ENCODE measurements around the gene ARHGDIG. TPM values are rescaled to one million over a fixed set of nuclear protein-coding genes. Genes with fewer than 3 reads are reported as not detected.

ARHGDIG gene
- total RNA-seq, 1 donor from 2014 or later: 13.8 TPM

DNA sequence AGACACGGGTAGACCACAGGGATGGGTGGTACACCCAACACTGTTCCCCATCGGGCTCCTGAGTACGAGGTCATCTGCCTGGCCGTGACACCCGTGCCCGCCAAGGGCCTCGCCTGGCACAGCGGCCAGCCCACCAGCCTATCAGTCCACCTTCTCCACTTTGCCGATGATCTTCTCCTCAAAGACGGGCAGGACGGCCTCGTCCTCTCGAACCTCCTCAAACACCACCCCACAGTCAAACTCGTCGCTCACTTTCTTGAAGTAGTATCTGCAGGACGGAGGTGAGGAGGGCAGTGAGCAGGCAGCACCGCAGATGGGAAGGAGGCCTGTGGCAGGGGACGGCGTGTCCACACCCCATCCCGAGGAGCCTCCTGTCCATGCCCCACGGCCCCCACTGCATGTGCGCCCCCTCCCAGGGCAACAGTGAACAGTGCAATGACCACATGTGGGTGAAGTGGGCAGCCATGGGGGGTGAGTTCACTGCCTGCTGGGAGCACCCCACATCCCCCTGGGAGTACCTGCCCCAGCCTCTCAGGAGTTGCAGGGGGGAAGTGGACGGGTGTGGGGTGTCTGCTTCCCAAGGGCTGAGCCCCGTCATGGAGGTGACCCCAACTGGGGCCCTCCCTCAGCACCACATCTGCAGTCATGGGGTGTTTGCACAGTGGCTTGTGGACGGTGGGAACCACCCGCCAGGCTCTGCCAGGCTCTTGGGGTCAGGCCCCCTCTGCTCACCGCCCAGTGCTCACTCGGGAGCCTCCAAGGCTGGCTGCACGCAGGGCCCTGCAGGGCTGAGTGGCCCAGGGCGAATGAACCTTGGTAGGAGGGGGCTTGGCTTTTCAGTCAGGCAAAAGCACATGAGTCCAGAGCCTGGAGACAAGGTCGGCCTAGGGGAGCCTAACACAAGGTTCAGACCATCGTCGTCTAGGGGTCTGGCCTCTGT lies 7.9 kb downstream of the ARHGDIG start:
- Mint-ChIP-seq H3K36me3 (ENCODE audit: unreplicated experiment) (no peaks in the 10 kb centered on the region), H3K9me3 (ENCODE audit: unreplicated experiment) (peaks cover 1% of the 10 kb centered on the region), H3K27ac (ENCODE audit: unreplicated experiment) (no peak overlapping the region), H3K4me3 (ENCODE audit: unreplicated experiment) (no peak overlapping the region), H3K4me1 (ENCODE audit: low read depth, unreplicated experiment) (no peaks in the 10 kb centered on the region), H3K27me3 (ENCODE audit: unreplicated experiment) (peaks cover 8% of the 10 kb centered on the region)
- no peak for DNase-seq
- TF ChIP-seq, protein P1, sequence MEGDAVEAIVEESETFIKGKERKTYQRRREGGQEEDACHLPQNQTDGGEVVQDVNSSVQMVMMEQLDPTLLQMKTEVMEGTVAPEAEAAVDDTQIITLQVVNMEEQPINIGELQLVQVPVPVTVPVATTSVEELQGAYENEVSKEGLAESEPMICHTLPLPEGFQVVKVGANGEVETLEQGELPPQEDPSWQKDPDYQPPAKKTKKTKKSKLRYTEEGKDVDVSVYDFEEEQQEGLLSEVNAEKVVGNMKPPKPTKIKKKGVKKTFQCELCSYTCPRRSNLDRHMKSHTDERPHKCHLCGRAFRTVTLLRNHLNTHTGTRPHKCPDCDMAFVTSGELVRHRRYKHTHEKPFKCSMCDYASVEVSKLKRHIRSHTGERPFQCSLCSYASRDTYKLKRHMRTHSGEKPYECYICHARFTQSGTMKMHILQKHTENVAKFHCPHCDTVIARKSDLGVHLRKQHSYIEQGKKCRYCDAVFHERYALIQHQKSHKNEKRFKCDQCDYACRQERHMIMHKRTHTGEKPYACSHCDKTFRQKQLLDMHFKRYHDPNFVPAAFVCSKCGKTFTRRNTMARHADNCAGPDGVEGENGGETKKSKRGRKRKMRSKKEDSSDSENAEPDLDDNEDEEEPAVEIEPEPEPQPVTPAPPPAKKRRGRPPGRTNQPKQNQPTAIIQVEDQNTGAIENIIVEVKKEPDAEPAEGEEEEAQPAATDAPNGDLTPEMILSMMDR (IDR thresholded peaks at IDR 0.05; ENCODE audit: partially characterized antibody, unreplicated experiment): no peak

DNA sequence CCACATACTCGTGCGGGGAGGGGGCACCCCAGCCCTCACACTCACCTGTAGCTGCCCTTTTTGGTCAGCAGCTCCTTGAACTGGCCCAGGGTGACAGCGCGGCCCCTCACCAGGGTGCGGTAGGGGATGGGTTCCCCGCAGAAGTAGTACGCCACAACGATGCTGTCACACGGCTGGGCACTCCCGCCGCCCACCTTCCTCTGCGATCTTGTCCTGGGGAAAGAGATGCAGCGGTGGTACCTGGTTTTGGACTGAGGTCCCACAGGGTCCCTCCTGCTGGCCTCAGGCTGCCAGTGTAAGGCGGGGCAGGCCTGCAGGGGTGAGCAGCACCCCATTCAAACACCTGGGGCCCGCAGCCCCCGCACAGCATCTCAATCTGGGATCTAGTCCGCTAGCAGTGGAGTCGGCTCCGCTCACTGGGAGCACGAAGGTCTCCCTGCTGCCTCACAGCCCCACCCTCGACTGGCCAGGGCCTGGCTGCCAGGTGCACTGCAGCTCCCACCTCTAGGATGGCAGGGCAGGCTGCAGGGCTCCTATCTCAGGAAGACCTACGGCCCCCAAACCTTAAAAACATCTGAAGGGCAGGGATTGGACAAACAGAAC lies 9.1 kb downstream of the ARHGDIG start:
- H3K4me1 Mint-ChIP-seq (ENCODE audit: low read depth, unreplicated experiment): no peaks in the 10 kb centered on the region
- TF ChIP-seq, protein P1 (IDR thresholded peaks at IDR 0.05; ENCODE audit: partially characterized antibody, unreplicated experiment): no peak
- H3K4me3 Mint-ChIP-seq (ENCODE audit: unreplicated experiment): no peak overlapping the region
- no peaks in the 10 kb centered on the region for H3K36me3 Mint-ChIP-seq (ENCODE audit: unreplicated experiment)
- no peak overlapping the region for H3K27ac Mint-ChIP-seq (ENCODE audit: unreplicated experiment)
- H3K27me3 Mint-ChIP-seq (ENCODE audit: unreplicated experiment): peaks cover 6% of the 10 kb centered on the region
- H3K9me3 Mint-ChIP-seq (ENCODE audit: unreplicated experiment): peaks cover 3% of the 10 kb centered on the region
- DNase-seq: no peak

DNA sequence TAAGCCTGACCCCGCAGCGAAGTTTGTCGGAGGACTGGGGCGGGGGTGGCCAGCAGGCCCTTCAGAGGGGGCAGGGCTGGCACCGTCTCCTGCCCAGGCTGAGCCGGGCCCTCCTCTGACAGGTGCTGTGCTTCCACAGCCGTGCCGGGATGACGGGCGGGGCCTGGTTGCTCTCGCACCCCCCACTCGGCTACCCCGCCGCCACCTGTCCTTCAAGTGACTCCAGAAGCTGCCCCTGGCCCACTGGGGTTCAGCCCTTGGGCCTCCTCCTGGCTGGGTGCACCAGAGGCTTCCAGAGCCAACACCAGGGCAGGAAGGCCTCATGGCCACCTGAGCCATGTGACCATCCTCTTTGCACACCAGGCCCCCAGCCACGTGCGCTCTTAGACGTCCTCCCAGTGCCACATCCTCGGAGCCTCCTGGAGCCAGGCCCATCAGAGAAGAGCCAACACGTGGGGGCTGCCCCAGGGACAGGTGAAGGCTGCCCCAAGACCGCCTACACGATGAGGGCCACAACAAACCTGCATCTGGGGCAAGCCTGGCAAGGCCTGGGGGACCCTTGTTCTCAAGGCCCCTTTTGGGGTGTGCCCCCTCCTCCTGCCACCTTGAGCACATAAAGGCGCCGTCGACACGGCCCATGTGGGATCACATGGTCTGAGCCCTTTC lies 9.8 kb downstream of the ARHGDIG start:
- no peaks in the 10 kb centered on the region for H3K4me1 Mint-ChIP-seq (ENCODE audit: low read depth, unreplicated experiment)
- H3K36me3 Mint-ChIP-seq (ENCODE audit: unreplicated experiment): no peaks in the 10 kb centered on the region
- TF ChIP-seq, protein P1 (IDR thresholded peaks at IDR 0.05; ENCODE audit: partially characterized antibody, unreplicated experiment): no peak
- no peak overlapping the region for H3K27ac Mint-ChIP-seq (ENCODE audit: unreplicated experiment)
- DNase-seq: no peak
- H3K27me3 Mint-ChIP-seq (ENCODE audit: unreplicated experiment): peaks cover 6% of the 10 kb centered on the region
- no peak overlapping the region for H3K4me3 Mint-ChIP-seq (ENCODE audit: unreplicated experiment)
- H3K9me3 Mint-ChIP-seq (ENCODE audit: unreplicated experiment): peaks cover 3% of the 10 kb centered on the region

DNA sequence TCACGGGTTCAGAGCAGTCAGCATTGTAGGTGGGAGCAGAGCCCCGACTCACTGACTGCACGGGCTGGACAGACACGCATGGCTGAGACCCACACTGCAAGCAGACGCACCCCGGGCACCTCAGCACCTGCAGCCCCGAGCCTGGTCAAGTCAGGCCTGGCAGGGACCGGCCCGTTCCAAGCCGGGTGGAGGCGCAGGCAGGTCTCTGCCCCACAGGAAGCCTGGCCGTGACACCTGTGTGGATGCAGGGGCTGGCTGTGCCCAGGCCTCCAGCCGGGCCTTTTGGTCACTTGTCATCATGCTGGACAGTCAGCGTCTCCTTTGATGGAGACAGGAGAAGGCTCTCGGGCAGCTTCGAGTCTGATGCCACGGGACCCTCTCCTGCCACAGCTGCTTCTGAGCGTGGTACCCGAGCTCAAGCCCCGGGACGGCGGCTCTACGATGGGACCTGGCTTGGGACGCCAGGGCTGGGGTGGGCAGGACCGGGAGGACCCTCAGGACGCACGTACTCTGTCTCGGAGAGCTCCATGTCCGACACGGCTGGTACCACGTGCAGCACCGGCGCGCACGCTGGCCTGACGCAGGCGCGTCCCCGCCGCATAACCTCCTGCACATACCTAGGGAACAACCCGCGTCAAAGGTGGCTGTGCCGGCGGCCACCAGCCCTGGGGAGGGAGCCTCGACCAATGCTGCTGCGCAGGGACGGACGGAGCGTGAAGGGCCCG lies 10.5 kb downstream of the ARHGDIG start:
- H3K4me3 Mint-ChIP-seq (ENCODE audit: unreplicated experiment): no peak overlapping the region
- no peak for DNase-seq
- TF ChIP-seq, protein P1 (IDR thresholded peaks at IDR 0.05; ENCODE audit: partially characterized antibody, unreplicated experiment): no peak
- no peak overlapping the region for H3K27ac Mint-ChIP-seq (ENCODE audit: unreplicated experiment)
- H3K9me3 Mint-ChIP-seq (ENCODE audit: unreplicated experiment): peaks cover 3% of the 10 kb centered on the region
- H3K4me1 Mint-ChIP-seq (ENCODE audit: low read depth, unreplicated experiment): no peaks in the 10 kb centered on the region
- peaks cover 6% of the 10 kb centered on the region for H3K27me3 Mint-ChIP-seq (ENCODE audit: unreplicated experiment)
- H3K36me3 Mint-ChIP-seq (ENCODE audit: unreplicated experiment): no peaks in the 10 kb centered on the region
